ENCODE measurements around the gene ANKRD27.

- TF ChIP-seq CTCF (IDR thresholded peaks at IDR 0.05) = no peak
- TF ChIP-seq CHD2 (IDR thresholded peaks at IDR 0.05; ENCODE audit: low read length, partially characterized antibody) = no peak
- TF ChIP-seq SIN3A (IDR thresholded peaks at IDR 0.05; ENCODE audit: borderline replicate concordance, low read depth, low read length) = no peak
- TF ChIP-seq RXRA (IDR thresholded peaks at IDR 0.05; ENCODE audit: borderline replicate concordance, low read depth) = no peak
- TF ChIP-seq MAX (IDR thresholded peaks at IDR 0.05; ENCODE audit: low read depth) = no peak
- TF ChIP-seq EZH2phosphoT487 (IDR thresholded peaks at IDR 0.05; ENCODE audit: borderline replicate concordance, low read depth) = no peak
- no peak for TF ChIP-seq TAF1 (IDR thresholded peaks at IDR 0.05; ENCODE audit: borderline replicate concordance, low read depth, low read length)
- no peak for TF ChIP-seq RFX5 (IDR thresholded peaks at IDR 0.05; ENCODE audit: low read length)
- TF ChIP-seq REST (IDR thresholded peaks at IDR 0.05; ENCODE audit: low read depth, low read length) = no peak
Measured at GRCh38 chr19:32642771-32643170, 32.2 kb downstream of the ANKRD27 start.

Measured in SK-N-SH (cell line).